ENCODE data around the gene TRAF2. TPM values are rescaled to one million over a fixed set of nuclear protein-coding genes. Genes with fewer than 3 reads are reported as not detected.

Gene TRAF2
- total and polyA plus RNA-seq, 2 of the 13 experiments (the other 11 are each of a cell fraction or from before 2014, with no cell fraction given) = 12.4 to 13.6 TPM

GRCh38 chr9:136944519-136945332, 58.4 kb downstream of the TRAF2 start, which contains the start of the genes C8G and FBXW5 (continued):
- TF ChIP-seq SMC3 (IDR thresholded peaks at IDR 0.05; ENCODE audit: low read length) (no peak), PHF21A (CRISPR knock-in tag; IDR thresholded peaks at IDR 0.05) (peak; percentile 64), ZBTB8A (CRISPR knock-in tag; IDR thresholded peaks at IDR 0.05; ENCODE audit: borderline replicate concordance, low read depth) (no peak), HOXD1 (CRISPR knock-in tag; IDR thresholded peaks at IDR 0.05) (no peak), FUBP1 (CRISPR knock-in tag; IDR thresholded peaks at IDR 0.05; ENCODE audit: borderline replicate concordance) (no peak), ELF4 (CRISPR knock-in tag; IDR thresholded peaks at IDR 0.05; ENCODE audit: borderline replicate concordance) (0 out of 2 replicates have a peak, but pooled peaks have one; percentile 59), CSRNP2 (CRISPR knock-in tag; conservative IDR thresholded peaks at IDR 0.05; ENCODE audit: low read depth) (no peak), ZSCAN20 (CRISPR knock-in tag; IDR thresholded peaks at IDR 0.05; ENCODE audit: borderline replicate concordance) (no peak), DMAP1 (CRISPR knock-in tag; IDR thresholded peaks at IDR 0.05) (no peak; the same call in 1 of the 2 replicates), SOX6 (IDR thresholded peaks at IDR 0.05) (no peak), SOX6 (CRISPR knock-in tag; IDR thresholded peaks at IDR 0.05) (peak; percentile 57), ZFP90 (CRISPR knock-in tag; IDR thresholded peaks at IDR 0.05; ENCODE audit: borderline replicate concordance) (no peak; the same call in 1 of the 2 replicates), GMEB2 (CRISPR knock-in tag; IDR thresholded peaks at IDR 0.05; ENCODE audit: low read depth) (no peak), SP140L (CRISPR knock-in tag; IDR thresholded peaks at IDR 0.05; ENCODE audit: borderline replicate concordance) (no peak), ZNF337 (CRISPR knock-in tag; IDR thresholded peaks at IDR 0.05; ENCODE audit: borderline replicate concordance, low read depth) (no peak)
